NCI-H128 (cell line): ENCODE measurements around the gene TMEM266.

Experiments
- DNase-seq: peaks from one replicate; lab custom pipeline; 2025; ENCODE audit not compliant: unreplicated experiment; lab: John Stamatoyannopoulos, UW

TMEM266 gene

GRCh38 chr15:76180321-76180720 lies 120.5 kb downstream of the TMEM266 start:
- no peak for DNase-seq

- DNase-seq, result no peak
Observed at GRCh38 chr15:76181705-76182107, 121.9 kb downstream of the TMEM266 start.

- no peak for DNase-seq
Observed at GRCh38 chr15:76183930-76184649, 124.3 kb downstream of the TMEM266 start.

- no peak for DNase-seq
Observed at GRCh38 chr15:76184650-76185035, 124.9 kb downstream of the TMEM266 start.

- DNase-seq, result no peak
Observed at GRCh38 chr15:76185716-76186115, 125.9 kb downstream of the TMEM266 start.

- DNase-seq, result no peak
Observed at GRCh38 chr15:76187163-76187562, 127.4 kb downstream of the TMEM266 start.

- DNase-seq, result no peak
Observed at GRCh38 chr15:76189106-76189505, 129.3 kb downstream of the TMEM266 start.

- DNase-seq, result no peak
Observed at GRCh38 chr15:76190070-76190564, 130.3 kb downstream of the TMEM266 start.

GRCh38 chr15:76190751-76191538 lies 131.2 kb downstream of the TMEM266 start:
- no peak for DNase-seq

GRCh38 chr15:76191539-76192244 lies 131.9 kb downstream of the TMEM266 start:
- DNase-seq, result no peak

GRCh38 chr15:76192715-76193114 lies 132.9 kb downstream of the TMEM266 start:
- no peak for DNase-seq

- DNase-seq, result no peak
Observed at GRCh38 chr15:76193934-76194333, 134.1 kb downstream of the TMEM266 start.

GRCh38 chr15:76195506-76196268 lies 135.9 kb downstream of the TMEM266 start:
- DNase-seq, result no peak

GRCh38 chr15:76196269-76197231 lies 136.8 kb downstream of the TMEM266 start:
- DNase-seq, result no peak

GRCh38 chr15:76197703-76198455 lies 138.1 kb downstream of the TMEM266 start:
- DNase-seq, result no peak

- DNase-seq, result no peak
Observed at GRCh38 chr15:76198456-76199105, 138.8 kb downstream of the TMEM266 start.

GRCh38 chr15:76199106-76200082 lies 139.6 kb downstream of the TMEM266 start:
- DNase-seq, result no peak
